Erythroblast (primary cell): ENCODE results near the gene HCRT.

Experiments used
- GATA1 ChIP-seq: IDR thresholded peaks from 2 replicates; pipeline ENCODE4 v1.6.1; 2011; ENCODE audit warnings: low read depth, mild to moderate bottlenecking, control low read depth, low read length, moderate library complexity
- POLR2A ChIP-seq: IDR thresholded peaks from 2 replicates; pipeline ENCODE4 v1.6.1; 2011; ENCODE audit warnings: mild to moderate bottlenecking, low read length

DNA sequence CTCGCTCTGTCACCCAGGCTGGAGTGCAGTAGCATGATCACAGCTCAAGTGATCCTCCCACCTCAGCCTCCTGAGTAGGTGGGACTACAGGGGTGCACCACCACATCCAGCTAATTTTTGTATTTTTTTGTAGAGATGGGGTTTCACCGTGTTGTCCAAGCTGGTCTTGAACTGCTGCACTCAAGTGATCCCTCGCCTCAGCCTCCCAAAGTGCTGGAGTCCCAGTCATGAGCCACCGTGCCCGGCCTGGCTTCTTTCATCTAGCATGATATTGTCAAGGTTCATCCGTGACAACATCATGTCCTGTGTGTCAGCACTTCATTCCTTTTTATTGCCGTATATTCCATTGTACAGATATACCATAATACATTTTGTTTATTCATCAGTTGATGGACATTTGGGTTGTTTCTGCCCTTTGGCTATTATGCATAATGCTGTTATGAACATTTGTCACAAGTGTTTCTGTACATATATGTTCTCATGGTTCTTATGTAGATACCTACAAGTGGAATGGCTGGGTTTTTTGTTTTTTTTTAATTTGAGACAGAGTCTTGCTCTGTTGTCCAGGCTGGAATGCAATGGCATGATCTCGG lies 12.4 kb upstream of the HCRT start:
- no peak for TF ChIP-seq POLR2A
- no peak for TF ChIP-seq GATA1
